Measurements from ENCODE around the gene FCER2.

FCER2 gene

GRCh38 chr19:7676854-7677253 lies 25.1 kb downstream of the FCER2 start, which contains the start of gene MCEMP1:
MCEMP1 (plus strand) TSS chr19:7677090; CDS start chr19:7677121, 31 bp downstream.
- DNase-seq, result no peak

GRCh38 chr19:7676376-7676775 lies 25.6 kb downstream of the FCER2 start:
- DNase-seq, result no peak

GRCh38 chr19:7674010-7675005 lies 27.6 kb downstream of the FCER2 start:
- DNase-seq, result peak in 2 of 14 donors; percentile 10 to 28

GRCh38 chr19:7672522-7672921 lies 29.4 kb downstream of the FCER2 start:
- no peak for DNase-seq

GRCh38 chr19:7670790-7671189 lies 31.1 kb downstream of the FCER2 start:
- no peak for DNase-seq

- no peak for DNase-seq
Observed at GRCh38 chr19:7670150-7670783, 31.7 kb downstream of the FCER2 start.

- DNase-seq, result no peak
Observed at GRCh38 chr19:7669641-7670040, 32.3 kb downstream of the FCER2 start.

GRCh38 chr19:7668842-7669241 lies 33.1 kb downstream of the FCER2 start, which contains the start of gene RETN:
RETN (plus strand) TSS chr19:7669049; CDS start chr19:7669327, 278 bp downstream.
- no peak for DNase-seq

GRCh38 chr19:7665076-7665475 lies 36.9 kb downstream of the FCER2 start:
- DNase-seq, result no peak

GRCh38 chr19:7663706-7664105 lies 38.2 kb downstream of the FCER2 start:
- DNase-seq, result no peak

GRCh38 chr19:7662657-7663056 lies 39.3 kb downstream of the FCER2 start:
- DNase-seq, result no peak

- no peak for DNase-seq
Observed at GRCh38 chr19:7661744-7662538, 40.0 kb downstream of the FCER2 start.

GRCh38 chr19:7658219-7658686 lies 43.7 kb downstream of the FCER2 start:
- DNase-seq, result peak in 1 of 14 donors; percentile 9

GRCh38 chr19:7657131-7657751 lies 44.7 kb downstream of the FCER2 start:
- no peak for DNase-seq

GRCh38 chr19:7655581-7655980 lies 46.4 kb downstream of the FCER2 start:
- DNase-seq, result no peak

GRCh38 chr19:7654401-7654800 lies 47.5 kb downstream of the FCER2 start:
- DNase-seq, result no peak

- DNase-seq, result peak; percentile 3 to 80 (median 53)
Observed at GRCh38 chr19:7652061-7652641, 49.8 kb downstream of the FCER2 start.

GRCh38 chr19:7650148-7650547 lies 51.8 kb downstream of the FCER2 start:
- DNase-seq, result no peak

GRCh38 chr19:7648265-7649014 lies 53.5 kb downstream of the FCER2 start:
- DNase-seq, result no peak

GRCh38 chr19:7647156-7647555 lies 54.8 kb downstream of the FCER2 start:
- no peak for DNase-seq

- no peak for DNase-seq
Observed at GRCh38 chr19:7646426-7646700, 55.6 kb downstream of the FCER2 start.

Measured in C1 segment of cervical spinal cord (tissue), 14 donors.